NCI-H526 (cell line): ENCODE data around the gene NUP54.
A peak's percentile ranks its signal among the peaks of the same experiment; 100 is the strongest.

Experiments
- DNase-seq, 2 experiments: peaks; one replicate each; lab custom pipeline; 2025; lab: John Stamatoyannopoulos, UW

The NUP54 gene

DNA sequence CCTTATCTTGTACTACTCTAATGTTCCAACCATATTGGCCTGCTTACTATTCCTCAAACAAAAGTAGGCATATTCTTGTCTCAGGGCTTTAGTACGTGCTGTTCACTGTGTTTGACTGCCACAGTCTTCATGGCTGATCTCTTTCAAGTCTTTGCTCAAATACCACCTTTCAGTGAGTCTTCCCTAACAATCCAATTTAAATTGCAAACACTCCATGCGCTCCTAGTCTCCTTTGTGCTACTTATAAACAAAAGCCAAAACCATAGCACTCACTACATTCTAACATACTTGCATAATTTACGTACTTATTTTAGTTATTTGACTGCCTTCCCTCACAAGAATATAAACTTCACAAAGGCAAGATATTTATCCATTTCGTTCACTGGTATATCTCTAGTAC is 75.4 kb downstream of the NUP54 start:
- no peak for DNase-seq

DNA sequence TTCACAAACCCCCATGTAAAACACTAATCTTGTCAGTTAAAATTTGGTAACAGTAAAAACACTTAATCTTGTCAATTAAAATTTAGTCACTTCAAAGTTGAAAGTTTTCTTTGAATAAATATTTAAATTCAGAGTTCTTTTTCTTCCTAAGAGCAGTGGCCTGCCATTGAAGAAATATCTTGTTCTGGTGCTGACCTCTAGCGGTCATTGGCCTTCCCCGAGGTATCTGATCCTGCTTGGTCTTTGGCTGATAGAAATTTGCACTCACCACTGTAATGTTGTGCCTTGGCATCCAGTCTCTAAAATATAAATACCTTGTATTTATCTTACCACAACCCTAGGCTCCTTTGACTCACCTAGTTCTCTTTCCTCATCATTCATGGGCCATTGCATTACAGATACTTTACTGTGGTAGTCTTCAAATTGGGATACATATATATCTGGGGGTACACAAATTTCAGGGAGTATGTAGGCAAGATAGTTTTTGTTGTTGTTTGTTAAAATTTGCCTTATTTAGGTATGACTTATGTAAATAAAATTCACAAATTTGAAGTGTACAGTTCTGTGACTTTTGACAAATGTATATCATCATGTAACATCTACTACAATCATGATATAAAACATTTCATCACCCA is 80.4 kb downstream of the NUP54 start:
- DNase-seq = peak; percentile 11 to 69

DNA sequence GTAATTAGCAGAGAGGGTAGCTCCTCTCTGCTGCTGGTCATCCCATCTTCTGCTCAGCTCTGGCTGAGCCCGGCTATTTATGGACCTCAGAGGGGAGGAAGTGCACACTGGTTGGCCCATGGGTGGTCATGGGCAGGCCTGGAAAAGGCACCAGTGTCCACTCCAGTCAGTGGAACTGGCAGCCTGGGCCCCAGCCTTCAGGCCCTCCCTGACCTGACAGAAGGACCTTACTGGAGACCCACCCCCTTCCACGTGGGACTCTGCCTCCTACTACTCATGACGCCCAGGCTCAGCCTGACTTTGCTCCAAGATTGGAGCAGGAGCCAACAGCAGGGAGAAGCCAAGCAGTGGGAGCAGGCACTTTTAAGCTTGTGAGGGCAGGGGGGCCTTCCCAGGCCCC is 81.7 kb downstream of the NUP54 start:
- no peak for DNase-seq
